ENCODE measurements around the gene SPI1. TPM values are rescaled to one million over a fixed set of nuclear protein-coding genes. Genes with fewer than 3 reads are reported as not detected.
A peak's percentile ranks its signal among the peaks of the same experiment; 100 is the strongest.

Gene SPI1
- total RNA-seq, 1 donor from 2014 or later, result 295 TPM

- ATAC-seq, result no peak
- peak; percentile 32 for DNase-seq
- intact Hi-C loops (cut with DNase I), result no loop called here
- H3K36me3 ChIP-seq, result no peaks in the 10 kb centered on the region
- peak overlapping the region; percentile 58 for H3K4me3 ChIP-seq
- peak overlapping the region; percentile 83 for H3K27ac ChIP-seq
- H3K4me1 ChIP-seq, result peaks cover 16% of the 10 kb centered on the region
- H3K27me3 ChIP-seq (ENCODE audit: low read depth), result no peaks in the 10 kb centered on the region
- TF ChIP-seq, protein P1, sequence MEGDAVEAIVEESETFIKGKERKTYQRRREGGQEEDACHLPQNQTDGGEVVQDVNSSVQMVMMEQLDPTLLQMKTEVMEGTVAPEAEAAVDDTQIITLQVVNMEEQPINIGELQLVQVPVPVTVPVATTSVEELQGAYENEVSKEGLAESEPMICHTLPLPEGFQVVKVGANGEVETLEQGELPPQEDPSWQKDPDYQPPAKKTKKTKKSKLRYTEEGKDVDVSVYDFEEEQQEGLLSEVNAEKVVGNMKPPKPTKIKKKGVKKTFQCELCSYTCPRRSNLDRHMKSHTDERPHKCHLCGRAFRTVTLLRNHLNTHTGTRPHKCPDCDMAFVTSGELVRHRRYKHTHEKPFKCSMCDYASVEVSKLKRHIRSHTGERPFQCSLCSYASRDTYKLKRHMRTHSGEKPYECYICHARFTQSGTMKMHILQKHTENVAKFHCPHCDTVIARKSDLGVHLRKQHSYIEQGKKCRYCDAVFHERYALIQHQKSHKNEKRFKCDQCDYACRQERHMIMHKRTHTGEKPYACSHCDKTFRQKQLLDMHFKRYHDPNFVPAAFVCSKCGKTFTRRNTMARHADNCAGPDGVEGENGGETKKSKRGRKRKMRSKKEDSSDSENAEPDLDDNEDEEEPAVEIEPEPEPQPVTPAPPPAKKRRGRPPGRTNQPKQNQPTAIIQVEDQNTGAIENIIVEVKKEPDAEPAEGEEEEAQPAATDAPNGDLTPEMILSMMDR (IDR thresholded peaks at IDR 0.05), result no peak
- no peaks in the 10 kb centered on the region for H3K9me3 ChIP-seq
Observed at GRCh38 chr11:47378836-47379170, 456 bp upstream of the SPI1 start.

- intact Hi-C loops (cut with DNase I), result no loop called here
- Histone ChIP-seq H3K9me3 (no peaks in the 10 kb centered on the region), H3K27ac (peak overlapping the region; percentile 83), H3K27me3 (ENCODE audit: low read depth) (no peaks in the 10 kb centered on the region), H3K4me1 (peaks cover 17% of the 10 kb centered on the region), H3K4me3 (peak overlapping the region; percentile 58), H3K36me3 (peaks cover 3% of the 10 kb centered on the region)
- TF ChIP-seq, protein P1 (IDR thresholded peaks at IDR 0.05), result no peak
- ATAC-seq (peak; percentile 35 to 42), DNase-seq (no peak)
Observed at GRCh38 chr11:47377571-47378009, 757 bp downstream of the SPI1 start.

DNA sequence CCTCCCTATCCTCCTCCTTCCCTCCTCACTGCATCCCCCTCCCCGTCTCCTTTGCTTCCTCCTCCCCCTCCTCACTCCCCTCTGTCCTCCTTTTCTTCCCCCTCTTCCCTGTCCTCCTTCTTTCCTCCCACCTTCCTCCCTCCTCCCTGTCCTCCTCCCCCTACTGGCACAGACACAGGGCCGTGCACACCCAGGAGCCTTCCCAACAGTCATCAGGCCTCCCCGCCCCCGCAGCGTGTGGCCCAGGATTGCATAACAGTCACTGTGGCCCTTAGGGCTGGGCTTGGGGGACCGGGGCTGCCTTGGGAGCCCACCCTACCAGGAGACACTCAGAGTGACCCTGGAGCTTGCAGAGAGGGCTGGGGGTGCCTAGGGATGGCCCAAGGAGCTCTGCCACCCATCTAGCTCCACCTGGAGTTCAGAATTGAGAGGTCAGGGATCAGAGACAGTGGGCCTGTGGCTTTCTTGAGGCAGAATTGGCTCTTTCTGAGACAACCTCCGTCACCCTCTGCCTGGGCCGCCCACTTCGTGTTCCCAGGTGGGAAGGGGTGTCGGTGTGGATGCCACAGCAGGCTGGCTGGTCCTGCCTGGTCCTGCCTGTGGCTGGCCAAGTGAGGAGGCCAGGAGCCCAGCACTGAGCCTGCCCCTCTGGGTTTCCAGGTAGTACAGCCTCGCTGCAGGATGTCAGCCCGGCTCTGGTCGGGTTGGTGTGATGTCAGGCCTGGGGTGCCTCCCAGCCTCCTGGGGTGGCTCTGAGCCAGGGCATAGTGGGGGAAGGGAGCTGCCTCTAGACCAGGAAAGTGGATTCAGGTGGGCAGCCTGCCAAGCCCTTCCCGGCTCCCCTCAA lies 1.6 kb downstream of the SPI1 start:
- peaks cover 14% of the 10 kb centered on the region for H3K4me1 ChIP-seq
- intact Hi-C loops (cut with DNase I), result no loop called here
- TF ChIP-seq, protein P1 (IDR thresholded peaks at IDR 0.05), result no peak
- peak overlapping the region; percentile 83 for H3K27ac ChIP-seq
- H3K4me3 ChIP-seq, result peak overlapping the region; percentile 58
- peak; percentile 87 for DNase-seq
- peak; percentile 59 to 68 for ATAC-seq
- H3K36me3 ChIP-seq, result peaks cover 9% of the 10 kb centered on the region
- no peaks in the 10 kb centered on the region for H3K27me3 ChIP-seq (ENCODE audit: low read depth)
- H3K9me3 ChIP-seq, result no peaks in the 10 kb centered on the region

- Histone ChIP-seq H3K27ac (peak overlapping the region; percentile 83), H3K4me1 (peaks cover 14% of the 10 kb centered on the region), H3K4me3 (peak overlapping the region; percentile 58), H3K9me3 (no peaks in the 10 kb centered on the region), H3K27me3 (ENCODE audit: low read depth) (no peaks in the 10 kb centered on the region), H3K36me3 (peaks cover 9% of the 10 kb centered on the region)
- TF ChIP-seq, protein P1 (IDR thresholded peaks at IDR 0.05), result no peak
- DNase-seq (no peak), ATAC-seq (no peak)
- intact Hi-C loops (cut with DNase I), result no loop called here
Observed at GRCh38 chr11:47376107-47376524, 2.2 kb downstream of the SPI1 start.

DNA sequence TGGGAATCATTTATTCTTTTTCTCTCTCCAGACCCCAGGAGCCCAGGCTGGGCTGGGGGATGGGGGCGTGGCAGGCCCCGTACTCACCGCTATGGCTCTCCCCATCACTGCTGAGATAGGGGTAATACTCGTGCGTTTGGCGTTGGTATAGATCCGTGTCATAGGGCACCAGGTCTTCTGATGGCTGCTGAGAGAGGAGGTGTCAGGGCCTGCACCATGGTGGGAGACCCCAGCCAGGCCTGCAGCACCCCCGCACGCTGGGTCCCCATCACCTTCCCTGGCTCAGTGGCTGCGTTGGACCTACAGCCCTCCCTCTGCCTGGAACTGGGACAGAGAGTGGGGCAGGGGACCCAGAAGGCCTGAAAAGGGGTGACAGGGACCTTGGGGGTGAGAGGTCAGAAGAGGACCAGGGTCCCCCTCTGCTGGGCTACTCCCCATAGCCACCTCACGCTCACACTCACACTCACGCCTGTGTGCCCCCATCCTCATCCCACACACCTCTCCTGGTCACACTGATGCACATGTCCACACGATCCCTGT lies 2.7 kb downstream of the SPI1 start:
- TF ChIP-seq, protein P1 (IDR thresholded peaks at IDR 0.05), result no peak
- H3K27ac ChIP-seq, result no peak overlapping the region
- peak overlapping the region; percentile 58 for H3K4me3 ChIP-seq
- H3K4me1 ChIP-seq, result peaks cover 14% of the 10 kb centered on the region
- intact Hi-C loops (cut with DNase I), result no loop called here
- ATAC-seq (no peak), DNase-seq (no peak)
- H3K9me3 ChIP-seq, result no peaks in the 10 kb centered on the region
- no peaks in the 10 kb centered on the region for H3K27me3 ChIP-seq (ENCODE audit: low read depth)
- peaks cover 13% of the 10 kb centered on the region for H3K36me3 ChIP-seq
